Measurements from ENCODE around the gene JMJD1C.

DNA sequence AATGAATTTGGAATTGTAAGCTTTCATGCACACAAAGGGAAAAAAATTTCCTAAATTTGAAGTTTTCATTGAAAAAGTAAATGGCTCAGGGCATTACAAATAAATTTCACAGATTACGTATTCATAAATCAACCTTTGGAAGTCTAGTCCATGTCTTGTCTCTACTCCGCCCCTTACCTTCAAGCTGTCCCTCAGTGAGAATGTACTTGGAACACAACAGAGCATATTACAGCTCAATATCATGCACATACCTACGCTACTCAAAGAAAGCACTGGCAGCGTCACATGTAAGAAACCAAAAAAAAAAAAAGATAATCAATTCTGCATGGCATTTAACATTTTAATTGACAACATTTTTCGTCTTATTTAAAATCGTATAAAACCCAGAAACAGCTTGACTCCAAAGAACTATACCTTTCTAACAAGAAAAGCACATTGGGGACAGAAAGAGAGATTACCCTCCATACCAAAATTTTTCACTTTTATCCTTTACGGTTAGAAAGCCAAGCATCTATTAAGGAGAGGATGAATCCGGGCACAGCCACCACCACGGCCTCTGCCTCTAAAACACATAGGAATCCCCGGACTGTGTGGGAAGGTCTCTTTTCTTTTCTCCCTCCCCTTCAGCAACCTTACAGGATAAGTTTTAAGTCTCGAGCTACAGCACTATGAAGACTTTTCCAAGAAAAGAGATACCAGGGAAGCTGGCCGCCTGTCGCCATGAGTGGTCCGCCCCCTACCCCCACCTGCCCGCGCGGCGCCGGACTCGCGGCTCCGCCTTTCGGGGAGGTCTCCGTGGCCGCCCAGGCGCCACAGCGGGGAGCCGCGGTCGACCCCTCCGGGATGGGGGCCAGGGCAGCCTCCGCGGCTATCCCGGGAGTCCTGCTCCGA lies 1.1 kb downstream of the JMJD1C start:
- TF ChIP-seq POLR2AphosphoS5 (IDR thresholded peaks at IDR 0.05; ENCODE audit: low read depth, low read length) (no peak), POLR2A (IDR thresholded peaks at IDR 0.05; ENCODE audit: low read depth, low read length) (no peak), TAF1 (IDR thresholded peaks at IDR 0.05; ENCODE audit: low read depth, low read length) (no peak), SPI1 (IDR thresholded peaks at IDR 0.05; ENCODE audit: low read depth, low read length) (no peak), PAX5 (IDR thresholded peaks at IDR 0.05; ENCODE audit: insufficient read depth, low read length, severe bottlenecking) (no peak), POU2F2 (IDR thresholded peaks at IDR 0.05; ENCODE audit: low read depth, low read length) (no peak)
